Astrocyte (in vitro differentiated cells and primary cell): Measurements from ENCODE around the gene TIMM9.

Experiments
- EZH2 ChIP-seq: IDR thresholded peaks from 2 replicates; pipeline ENCODE4 v1.6.1; 2012; ENCODE audit warnings: mild to moderate bottlenecking, low read length, inconsistent platforms; ENCODE audit not compliant: insufficient read depth
- TF ChIP-seq, protein P1 (sequence below): IDR thresholded peaks from 2 replicates; pipeline ENCODE4 v1.5.1; 2011; ENCODE audit warnings: low read depth, mild to moderate bottlenecking, inconsistent platforms, low read length, moderate library complexity; ENCODE audit not compliant: insufficient read depth

GRCh38 chr14:58397156-58397555 is 30.2 kb downstream of the TIMM9 start:
- TF ChIP-seq, protein P1, sequence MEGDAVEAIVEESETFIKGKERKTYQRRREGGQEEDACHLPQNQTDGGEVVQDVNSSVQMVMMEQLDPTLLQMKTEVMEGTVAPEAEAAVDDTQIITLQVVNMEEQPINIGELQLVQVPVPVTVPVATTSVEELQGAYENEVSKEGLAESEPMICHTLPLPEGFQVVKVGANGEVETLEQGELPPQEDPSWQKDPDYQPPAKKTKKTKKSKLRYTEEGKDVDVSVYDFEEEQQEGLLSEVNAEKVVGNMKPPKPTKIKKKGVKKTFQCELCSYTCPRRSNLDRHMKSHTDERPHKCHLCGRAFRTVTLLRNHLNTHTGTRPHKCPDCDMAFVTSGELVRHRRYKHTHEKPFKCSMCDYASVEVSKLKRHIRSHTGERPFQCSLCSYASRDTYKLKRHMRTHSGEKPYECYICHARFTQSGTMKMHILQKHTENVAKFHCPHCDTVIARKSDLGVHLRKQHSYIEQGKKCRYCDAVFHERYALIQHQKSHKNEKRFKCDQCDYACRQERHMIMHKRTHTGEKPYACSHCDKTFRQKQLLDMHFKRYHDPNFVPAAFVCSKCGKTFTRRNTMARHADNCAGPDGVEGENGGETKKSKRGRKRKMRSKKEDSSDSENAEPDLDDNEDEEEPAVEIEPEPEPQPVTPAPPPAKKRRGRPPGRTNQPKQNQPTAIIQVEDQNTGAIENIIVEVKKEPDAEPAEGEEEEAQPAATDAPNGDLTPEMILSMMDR: no peak
- no peak for TF ChIP-seq EZH2
